ENCODE results near the gene NCKAP5. TPM values are rescaled to one million over a fixed set of nuclear protein-coding genes. Genes with fewer than 3 reads are reported as not detected.

Gene NCKAP5
- 3.6 and 6.5 TPM in 2 replicates for total RNA-seq (2014; rRNA removed; shearing (Covaris generic))

DNA sequence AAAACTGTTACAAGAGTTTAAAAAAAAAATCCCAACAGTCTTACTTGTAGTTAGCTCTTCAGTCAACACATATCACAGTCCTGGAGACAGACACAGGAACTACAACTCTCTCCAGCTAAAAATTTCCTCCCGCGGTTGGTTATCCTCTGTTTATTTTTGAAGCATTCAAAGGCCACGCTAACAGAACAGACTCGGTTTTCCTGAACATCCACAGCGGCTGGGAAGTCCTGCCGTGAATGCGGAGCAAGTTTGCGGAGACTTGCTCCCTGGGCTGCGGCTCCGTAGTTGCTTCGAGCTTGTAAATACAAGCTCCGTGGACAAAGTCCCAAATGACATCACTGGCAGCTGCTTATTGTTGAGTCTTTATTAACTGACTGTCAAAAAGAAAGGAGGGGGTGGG is at the start of gene NCKAP5:
NCKAP5 (minus strand) TSS at position 292 of the 400 bp plus-strand sequence. CDS start 50,937 bp downstream, outside the sequence.
- DNase-seq (ENCODE audit: low read depth), result peak; percentile 56

DNA sequence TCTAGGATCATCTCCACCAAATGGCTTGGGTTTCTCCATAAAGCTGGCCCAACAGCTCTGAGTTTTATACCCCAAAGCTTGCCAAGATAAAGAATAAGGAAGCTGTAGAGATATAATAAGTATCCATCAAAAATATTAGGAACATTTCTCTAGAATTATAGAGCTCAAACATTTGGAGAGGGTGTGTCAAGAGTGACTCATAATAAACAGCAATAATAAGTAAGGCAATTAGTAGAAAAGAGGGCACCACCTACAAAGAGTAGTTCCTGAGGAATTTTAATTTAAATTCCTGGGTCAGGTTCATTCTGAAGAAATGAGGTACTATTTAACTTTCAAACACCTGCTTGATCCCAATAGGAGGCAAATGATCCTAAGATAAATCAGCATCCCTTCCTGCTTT is 41.4 kb upstream of the NCKAP5 start:
- DNase-seq (ENCODE audit: low read depth), result no peak

GRCh38 chr2:133608291-133608690 is 40.0 kb upstream of the NCKAP5 start:
- peak; percentile 48 for DNase-seq (ENCODE audit: low read depth)

DNA sequence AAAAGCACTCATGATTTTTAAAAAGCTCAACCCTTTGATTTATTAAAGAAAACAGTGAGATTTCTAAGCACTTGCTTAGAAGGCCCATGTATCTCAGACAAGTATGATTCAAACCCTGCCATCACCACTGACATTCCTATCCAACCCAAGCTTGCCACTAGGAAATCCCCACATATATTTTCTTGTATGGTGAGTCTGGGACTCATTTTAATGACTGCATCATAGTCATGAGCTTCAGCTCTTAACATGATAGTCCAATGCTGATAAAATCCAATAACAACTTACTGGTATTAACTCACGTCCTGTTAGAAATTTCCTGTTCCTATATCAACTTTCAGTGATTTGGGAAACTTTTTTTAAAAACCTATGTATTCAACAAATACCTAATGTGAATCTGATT is 39.4 kb upstream of the NCKAP5 start:
- DNase-seq (ENCODE audit: low read depth), result peak; percentile 77

DNA sequence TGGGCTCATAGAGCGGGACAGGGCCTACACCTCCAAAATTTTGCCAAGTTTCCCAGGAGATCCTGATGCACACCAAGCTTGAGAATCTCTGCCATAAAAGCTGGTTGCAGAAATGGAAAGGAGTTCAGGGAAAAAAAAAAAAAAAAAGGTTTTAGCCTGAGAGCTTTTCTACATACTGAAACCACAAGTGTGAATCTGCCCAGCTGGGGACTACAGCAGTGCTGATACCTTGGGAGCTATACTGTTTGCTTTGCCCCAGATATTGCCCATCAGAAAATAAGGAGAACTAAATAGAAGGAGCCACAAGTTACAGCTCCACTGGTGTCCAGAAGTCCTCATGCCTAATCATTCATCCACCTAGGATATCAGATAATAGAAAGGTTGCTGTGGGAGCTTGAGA is 38.4 kb upstream of the NCKAP5 start:
- DNase-seq (ENCODE audit: low read depth), result peak; percentile 26

- DNase-seq (ENCODE audit: low read depth), result no peak
These were observed 37.5 kb upstream of the NCKAP5 start for GRCh38 chr2:133605766-133606137.

GRCh38 chr2:133605011-133605765 is 36.9 kb upstream of the NCKAP5 start:
- DNase-seq (ENCODE audit: low read depth), result peak; percentile 34

DNA sequence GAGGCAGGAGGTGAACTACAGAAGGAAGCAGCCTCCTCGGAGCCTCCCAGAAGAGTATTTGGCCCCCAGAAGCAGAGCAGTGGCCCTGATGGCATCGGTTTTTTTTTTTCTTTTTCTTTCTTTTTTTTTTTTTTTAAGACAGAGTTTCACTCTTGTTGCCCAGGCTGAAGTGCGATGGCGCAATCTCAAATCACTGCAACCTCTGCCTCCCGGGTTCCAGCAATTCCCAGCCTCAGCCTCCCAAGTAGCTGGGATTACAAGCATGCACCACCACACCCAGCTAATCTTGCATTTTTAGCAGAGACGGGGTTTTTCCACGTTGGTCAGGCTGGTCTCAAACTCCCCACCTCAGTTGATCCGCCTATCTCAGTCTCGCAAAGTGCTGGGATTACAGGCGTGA is 34.8 kb upstream of the NCKAP5 start:
- DNase-seq (ENCODE audit: low read depth), result no peak

- DNase-seq (ENCODE audit: low read depth), result no peak
These were observed 34.3 kb upstream of the NCKAP5 start for GRCh38 chr2:133602538-133602937.

DNA sequence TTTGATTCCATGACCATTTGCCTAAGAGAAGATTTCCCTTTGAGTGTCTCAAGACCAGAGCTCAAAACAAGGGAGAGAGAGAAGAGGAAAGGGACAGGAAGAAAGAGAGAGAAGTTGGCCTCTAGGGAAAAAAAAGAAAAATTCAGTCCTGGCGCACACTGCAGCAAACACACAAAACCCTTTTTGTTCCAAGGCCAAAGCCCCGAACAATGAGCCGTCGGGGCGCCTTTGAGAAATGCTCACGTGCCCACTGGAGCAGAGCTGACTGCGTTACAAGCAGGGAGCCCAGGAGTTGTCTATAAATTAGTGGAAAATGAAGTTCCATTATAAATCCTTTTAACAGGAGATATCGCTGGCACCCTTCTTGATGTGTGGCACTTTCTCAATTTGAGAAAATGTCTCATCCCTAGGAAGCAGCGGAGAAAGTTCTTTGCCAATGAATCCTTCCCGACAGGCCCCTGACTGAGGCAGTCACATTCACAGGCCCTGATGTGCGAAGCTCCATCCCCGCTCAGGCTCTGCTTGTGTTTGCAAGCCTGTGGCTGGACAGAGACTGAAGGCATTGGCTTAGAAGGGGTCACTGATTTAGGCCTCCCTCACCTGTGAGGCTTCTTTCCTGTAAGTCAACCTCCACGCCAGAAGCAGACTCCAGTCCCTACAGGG is 32.1 kb upstream of the NCKAP5 start:
- DNase-seq (ENCODE audit: low read depth), result no peak

GRCh38 chr2:133599811-133600210 is 31.5 kb upstream of the NCKAP5 start:
- DNase-seq (ENCODE audit: low read depth), result no peak

GRCh38 chr2:133599211-133599803 is 31.0 kb upstream of the NCKAP5 start:
- DNase-seq (ENCODE audit: low read depth), result no peak

- no peak for DNase-seq (ENCODE audit: low read depth)
These were observed 30.5 kb upstream of the NCKAP5 start for GRCh38 chr2:133598769-133599168.

- DNase-seq (ENCODE audit: low read depth), result no peak
These were observed 28.6 kb upstream of the NCKAP5 start for GRCh38 chr2:133596701-133597393.

DNA sequence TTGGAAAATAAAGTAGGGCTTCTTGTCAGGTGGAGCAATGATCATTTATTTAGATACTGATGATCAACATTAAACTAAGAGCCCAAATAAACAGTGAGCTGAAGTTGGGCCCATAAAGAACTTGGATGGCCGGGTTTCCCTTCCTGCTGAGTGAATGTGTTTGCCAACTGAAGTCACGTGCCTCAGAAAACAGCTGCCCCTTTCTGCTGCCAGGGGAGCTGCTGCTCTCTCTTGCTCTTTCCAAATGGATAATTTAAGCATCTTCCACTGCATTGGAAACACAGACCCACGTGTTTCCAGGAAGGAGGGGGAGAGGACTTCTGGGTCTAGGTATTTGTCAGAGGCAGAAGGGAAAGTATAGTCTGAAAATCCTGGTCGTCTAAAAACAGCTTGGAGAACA is 22.9 kb upstream of the NCKAP5 start:
- DNase-seq (ENCODE audit: low read depth), result peak; percentile 50

- no peak for DNase-seq (ENCODE audit: low read depth)
These were observed 21.2 kb upstream of the NCKAP5 start for GRCh38 chr2:133589456-133589855.

- no peak for DNase-seq (ENCODE audit: low read depth)
These were observed 19.9 kb upstream of the NCKAP5 start for GRCh38 chr2:133588144-133588543.

DNA sequence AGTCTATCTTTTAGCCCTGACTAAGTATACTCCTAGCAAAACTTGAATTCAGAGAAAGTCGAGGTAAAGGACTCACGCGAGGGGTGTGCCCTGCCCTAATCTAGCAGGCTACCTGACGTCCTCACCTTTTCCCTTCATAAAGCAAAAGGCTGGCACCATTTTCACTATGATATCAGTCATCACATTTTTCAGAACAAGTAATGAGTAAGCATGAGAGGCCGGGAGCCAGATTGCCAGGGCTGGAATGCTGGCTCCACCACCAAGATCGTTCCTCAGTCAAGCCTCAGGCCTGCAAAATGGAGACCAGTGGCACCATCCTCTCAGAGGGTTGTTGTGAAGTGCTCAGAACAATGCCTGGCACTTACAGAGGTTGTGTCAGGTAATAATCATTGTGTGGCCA is 18.7 kb upstream of the NCKAP5 start:
- peak; percentile 77 for DNase-seq (ENCODE audit: low read depth)

- DNase-seq (ENCODE audit: low read depth), result no peak
These were observed 12.9 kb upstream of the NCKAP5 start for GRCh38 chr2:133581010-133581760.

DNA sequence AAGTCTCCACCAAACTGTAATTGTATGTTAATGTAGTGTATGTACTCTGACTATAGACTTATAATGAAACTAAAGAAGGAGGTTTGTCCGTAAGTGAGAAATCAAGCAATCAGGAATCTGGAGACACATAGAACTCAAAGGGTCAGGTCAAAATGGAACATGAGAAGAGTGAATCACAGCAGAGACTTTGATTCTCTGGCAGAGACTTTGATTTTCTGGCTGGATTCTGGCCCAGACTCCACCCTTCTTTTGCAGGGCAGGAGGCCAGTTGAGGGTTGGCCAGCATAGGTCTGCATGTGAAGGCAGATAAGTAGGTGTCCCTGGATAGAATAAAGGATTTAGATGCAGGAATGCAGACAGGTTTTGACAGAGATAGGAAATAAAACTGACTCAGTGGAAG is 11.0 kb upstream of the NCKAP5 start:
- DNase-seq (ENCODE audit: low read depth), result peak; percentile 86

- no peak for DNase-seq (ENCODE audit: low read depth)
These were observed 8.5 kb upstream of the NCKAP5 start for GRCh38 chr2:133576714-133577113.

GRCh38 chr2:133574620-133575019 is 6.4 kb upstream of the NCKAP5 start:
- peak; percentile 45 for DNase-seq (ENCODE audit: low read depth)

All from M059J (cell line).